Osteoblast (primary cell): Measurements from ENCODE around the gene FAM200A. TPM values are rescaled to one million over a fixed set of nuclear protein-coding genes. Genes with fewer than 3 reads are reported as not detected.

Source experiments
- DNase-seq: peaks from one replicate; pipeline ENCODE4 v3.0.0; 2011; ENCODE audit warnings: low spot score, mixed read lengths; ENCODE audit not compliant: insufficient read length; ENCODE audit errors: missing footprints
- H2AFZ ChIP-seq: 2 replicates; pipeline ENCODE4 v1.6.0; 2011; ENCODE audit warnings: mild to moderate bottlenecking, low read length
- H3K27ac ChIP-seq: 2 replicates; pipeline ENCODE4 v1.5.1; 2011; ENCODE audit warnings: mild to moderate bottlenecking, low read depth, low read length, moderate library complexity
- H3K27me3 ChIP-seq: 2 replicates; pipeline ENCODE4 v1.6.0; 2012; ENCODE audit warnings: mild to moderate bottlenecking, control low read depth, inconsistent platforms, low read length, moderate library complexity; ENCODE audit not compliant: insufficient read depth
- H3K36me3 ChIP-seq: 2 replicates; pipeline ENCODE4 v1.5.1; 2011; ENCODE audit warnings: mild to moderate bottlenecking, low read length, control low read depth, moderate library complexity; ENCODE audit not compliant: insufficient read depth
- H3K4me1 ChIP-seq: 2 replicates; pipeline ENCODE4 v1.5.1; 2011; ENCODE audit warnings: mild to moderate bottlenecking, low read length, control low read depth, moderate library complexity; ENCODE audit not compliant: insufficient read depth
- H3K4me2 ChIP-seq: 2 replicates; pipeline ENCODE4 v1.6.0; 2011; ENCODE audit warnings: mild to moderate bottlenecking, low read length; ENCODE audit not compliant: insufficient read depth
- H3K4me3 ChIP-seq: fragments of 200-600 bp; sonication (generic); 3 replicates; pipeline ENCODE4 v1.5.1; 2012; ENCODE audit warnings: mild to moderate bottlenecking, low read length, inconsistent platforms; ENCODE audit not compliant: insufficient read depth
- H3K79me2 ChIP-seq: 2 replicates; pipeline ENCODE4 v1.6.0; 2012; ENCODE audit warnings: mild to moderate bottlenecking, low read length, control low read depth, inconsistent platforms; ENCODE audit not compliant: insufficient read depth
- H3K9me3 ChIP-seq: 2 replicates; pipeline ENCODE4 v1.5.1; 2011; ENCODE audit warnings: low read depth, low read length, control low read depth
- H4K20me1 ChIP-seq: 2 replicates; pipeline ENCODE4 v1.6.0; 2012; ENCODE audit warnings: mild to moderate bottlenecking, low read length, control low read depth; ENCODE audit not compliant: insufficient read depth
- total RNA-seq: library from RNA; depleted of rRNA; stranded (reverse); fragments of >200 nt; gene quantifications from 2 replicates; pipeline ENCODE4 v1.2.3, GENCODE V29; 2012
- TF ChIP-seq, protein P1 (sequence below): IDR thresholded peaks from 2 replicates; pipeline ENCODE4 v1.5.1; 2011; ENCODE audit warnings: mild to moderate bottlenecking, low read depth, low read length, moderate library complexity; ENCODE audit errors: extremely low read depth

FAM200A gene
- 7.6 and 8.5 TPM in 2 replicates for total RNA-seq

DNA sequence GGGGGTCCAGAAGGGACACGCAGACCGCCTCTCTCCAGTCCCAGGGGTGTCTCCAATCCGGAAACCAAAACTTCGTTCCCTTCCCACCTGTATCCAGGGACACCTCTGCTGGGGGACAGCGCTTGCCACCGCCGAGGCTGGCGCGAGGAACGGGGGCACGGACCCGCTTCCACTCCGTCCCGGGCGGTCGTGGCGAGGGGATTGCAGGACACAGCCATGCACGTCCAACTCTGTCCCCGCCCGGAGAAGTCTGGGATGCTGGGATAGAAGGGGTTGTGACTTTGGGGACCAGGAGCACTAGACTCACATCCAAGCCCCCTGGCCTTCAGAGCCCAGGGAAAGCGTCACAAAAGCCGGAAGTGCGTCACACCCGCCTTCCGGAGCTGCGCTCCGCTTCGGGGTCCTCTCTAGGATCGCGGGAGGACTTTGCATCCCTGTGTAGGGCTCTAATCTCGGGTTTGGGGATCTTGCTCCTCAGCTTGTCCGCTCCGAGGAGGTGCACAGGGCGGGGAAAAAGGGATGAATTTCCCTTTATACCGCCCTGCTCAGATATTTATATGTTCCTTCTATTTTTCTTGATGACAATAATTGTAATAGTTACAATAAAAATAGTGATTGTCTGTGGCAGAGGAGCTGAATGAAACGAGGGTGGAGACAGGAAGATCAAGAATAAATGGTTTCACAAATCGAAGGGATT, at the start of gene FAM200A:
TSS of gene FAM200A (minus strand) at position 348 of the 697 bp plus-strand sequence. CDS start 3,707 bp downstream, outside the sequence.
- Histone ChIP-seq H2AFZ (peak within 1 kb of the TSS; percentile 98), H3K79me2 (peaks cover 29% of the 10 kb centered on the region), H4K20me1 (no peaks in the 10 kb centered on the region), H3K27me3 (no peaks in the 10 kb centered on the region), H3K36me3 (peaks cover 9% of the 10 kb centered on the region), H3K4me2 (peak within 1 kb of the TSS; percentile 81), H3K9me3 (peaks cover 3% of the 10 kb centered on the region), H3K27ac (peak within 1 kb of the TSS; percentile 97), H3K4me3 (peak within 1 kb of the TSS; percentile 100), H3K4me1 (peaks cover 9% of the 10 kb centered on the region)
- DNase-seq, result peak; percentile 98
- TF ChIP-seq, protein P1, sequence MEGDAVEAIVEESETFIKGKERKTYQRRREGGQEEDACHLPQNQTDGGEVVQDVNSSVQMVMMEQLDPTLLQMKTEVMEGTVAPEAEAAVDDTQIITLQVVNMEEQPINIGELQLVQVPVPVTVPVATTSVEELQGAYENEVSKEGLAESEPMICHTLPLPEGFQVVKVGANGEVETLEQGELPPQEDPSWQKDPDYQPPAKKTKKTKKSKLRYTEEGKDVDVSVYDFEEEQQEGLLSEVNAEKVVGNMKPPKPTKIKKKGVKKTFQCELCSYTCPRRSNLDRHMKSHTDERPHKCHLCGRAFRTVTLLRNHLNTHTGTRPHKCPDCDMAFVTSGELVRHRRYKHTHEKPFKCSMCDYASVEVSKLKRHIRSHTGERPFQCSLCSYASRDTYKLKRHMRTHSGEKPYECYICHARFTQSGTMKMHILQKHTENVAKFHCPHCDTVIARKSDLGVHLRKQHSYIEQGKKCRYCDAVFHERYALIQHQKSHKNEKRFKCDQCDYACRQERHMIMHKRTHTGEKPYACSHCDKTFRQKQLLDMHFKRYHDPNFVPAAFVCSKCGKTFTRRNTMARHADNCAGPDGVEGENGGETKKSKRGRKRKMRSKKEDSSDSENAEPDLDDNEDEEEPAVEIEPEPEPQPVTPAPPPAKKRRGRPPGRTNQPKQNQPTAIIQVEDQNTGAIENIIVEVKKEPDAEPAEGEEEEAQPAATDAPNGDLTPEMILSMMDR, result no peak

DNA sequence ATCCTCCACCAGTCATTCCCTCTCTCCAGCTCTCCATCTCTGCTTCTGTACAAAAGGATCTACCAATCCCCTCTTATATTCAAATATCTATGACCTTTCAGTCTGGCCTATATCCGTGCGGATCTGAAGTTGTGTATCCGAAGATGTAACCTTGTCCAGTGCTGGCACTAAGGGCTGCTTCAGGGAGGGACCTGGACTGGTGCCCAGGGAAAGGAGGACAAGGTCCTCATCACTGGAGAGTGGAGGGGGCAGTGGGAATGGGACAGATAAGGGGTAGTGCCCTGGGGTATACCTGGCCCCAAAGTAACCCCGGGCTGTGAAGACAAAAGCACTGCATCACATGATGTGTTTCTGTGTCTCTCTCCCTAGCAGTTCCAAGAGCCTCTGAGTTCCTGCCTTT, 47.9 kb upstream of the FAM200A start:
- no peak overlapping the region for H3K27ac ChIP-seq
- DNase-seq, result no peak
- H4K20me1 ChIP-seq, result no peaks in the 10 kb centered on the region
- no peak overlapping the region for H3K4me3 ChIP-seq
- no peak overlapping the region for H2AFZ ChIP-seq
- H3K9me3 ChIP-seq, result no peaks in the 10 kb centered on the region
- TF ChIP-seq, protein P1, result no peak
- no peaks in the 10 kb centered on the region for H3K36me3 ChIP-seq
- H3K4me1 ChIP-seq, result no peaks in the 10 kb centered on the region
- H3K27me3 ChIP-seq, result no peaks in the 10 kb centered on the region
- no peak overlapping the region for H3K4me2 ChIP-seq
- H3K79me2 ChIP-seq, result no peaks in the 10 kb centered on the region

DNA sequence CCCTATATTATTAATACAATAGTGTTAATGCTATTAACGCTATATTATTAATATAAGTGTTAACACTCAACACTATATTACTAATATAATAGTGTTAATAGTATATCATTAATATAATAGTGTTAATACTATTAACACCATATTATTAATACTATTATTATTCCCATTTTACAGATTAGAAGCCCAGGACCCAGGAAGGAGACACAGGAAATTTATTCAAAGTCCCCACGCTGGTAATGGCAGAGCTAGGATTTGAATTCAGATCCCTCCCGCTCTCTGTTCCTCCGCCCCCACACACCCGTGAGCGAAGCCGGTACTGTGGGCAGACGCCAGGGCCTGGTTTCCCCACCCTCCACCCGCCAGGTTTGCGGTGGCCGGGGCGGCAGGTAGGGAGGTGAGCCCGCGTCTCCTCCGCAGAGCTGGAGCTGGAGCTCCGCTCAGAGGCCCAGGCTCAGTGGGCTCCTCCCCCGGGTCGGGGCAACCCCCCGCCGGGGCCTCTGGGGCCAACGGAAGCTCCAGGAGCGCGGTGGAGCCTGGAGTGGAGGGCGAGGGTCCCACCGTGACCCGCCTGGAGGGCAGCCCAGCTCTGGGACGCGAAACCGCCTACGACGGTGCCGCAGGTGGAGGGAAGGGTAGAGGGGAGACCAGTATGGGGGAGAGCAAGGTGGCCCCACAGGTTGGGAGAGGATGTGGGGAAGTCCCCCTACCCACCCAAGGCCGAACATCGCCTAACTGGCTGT, 46.0 kb upstream of the FAM200A start, which contains the start of gene TMEM225B:
TSS of gene TMEM225B (plus strand) at position 506 of the 740 bp plus-strand sequence. CDS start 6,122 bp downstream, outside the sequence.
- no peak within 1 kb of the TSS for H3K27ac ChIP-seq
- H3K9me3 ChIP-seq, result no peaks in the 10 kb centered on the region
- no peaks in the 10 kb centered on the region for H3K4me1 ChIP-seq
- DNase-seq, result no peak
- H2AFZ ChIP-seq, result no peak within 1 kb of the TSS
- H4K20me1 ChIP-seq, result no peaks in the 10 kb centered on the region
- no peak within 1 kb of the TSS for H3K4me3 ChIP-seq
- H3K36me3 ChIP-seq, result no peaks in the 10 kb centered on the region
- TF ChIP-seq, protein P1, result no peak
- H3K27me3 ChIP-seq, result no peaks in the 10 kb centered on the region
- no peaks in the 10 kb centered on the region for H3K79me2 ChIP-seq
- H3K4me2 ChIP-seq, result no peak within 1 kb of the TSS

DNA sequence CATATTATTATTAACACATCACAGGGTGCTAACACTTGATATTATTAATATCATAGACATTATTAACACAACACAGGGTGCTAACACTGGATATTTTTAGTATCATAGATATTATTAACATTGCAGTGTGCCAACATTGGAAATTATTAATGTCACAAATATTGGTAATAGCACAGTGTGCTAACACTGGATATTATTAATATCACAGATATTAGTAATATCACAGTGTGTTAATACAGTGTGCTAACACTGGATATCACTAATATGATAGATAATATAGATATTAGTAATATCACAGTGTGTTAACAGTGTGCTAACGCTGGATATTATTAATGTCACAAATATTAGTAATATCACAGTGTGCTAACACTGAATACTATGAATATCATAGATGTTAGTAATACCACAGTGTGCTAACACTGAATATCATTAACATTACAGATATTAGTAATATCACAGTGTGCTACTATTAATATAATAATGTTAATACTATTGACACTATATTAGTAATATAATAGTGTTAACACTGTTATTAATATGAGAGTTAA, 44.6 kb upstream of the FAM200A start:
- Histone ChIP-seq H4K20me1 (no peaks in the 10 kb centered on the region), H3K9me3 (no peaks in the 10 kb centered on the region), H3K79me2 (no peaks in the 10 kb centered on the region), H3K36me3 (no peaks in the 10 kb centered on the region), H3K4me2 (no peak overlapping the region), H3K4me1 (no peaks in the 10 kb centered on the region), H2AFZ (no peak overlapping the region), H3K27ac (no peak overlapping the region), H3K27me3 (no peaks in the 10 kb centered on the region), H3K4me3 (no peak overlapping the region)
- TF ChIP-seq, protein P1, result no peak
- DNase-seq, result no peak
